GM18867 (cell line): ENCODE measurements around the gene OR2T8.

Source experiments
- ATAC-seq: cut with Tn5 transposase; IDR thresholded peaks from one replicate; pipeline ENCODE4 v1.9.1; 2021; ENCODE audit warnings: mild to moderate bottlenecking, moderate library complexity; ENCODE audit not compliant: unreplicated experiment

OR2T8 gene, protein sequence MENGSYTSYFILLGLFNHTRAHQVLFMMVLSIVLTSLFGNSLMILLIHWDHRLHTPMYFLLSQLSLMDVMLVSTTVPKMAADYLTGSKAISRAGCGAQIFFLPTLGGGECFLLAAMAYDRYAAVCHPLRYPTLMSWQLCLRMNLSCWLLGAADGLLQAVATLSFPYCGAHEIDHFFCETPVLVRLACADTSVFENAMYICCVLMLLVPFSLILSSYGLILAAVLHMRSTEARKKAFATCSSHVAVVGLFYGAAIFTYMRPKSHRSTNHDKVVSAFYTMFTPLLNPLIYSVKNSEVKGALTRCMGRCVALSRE

DNA sequence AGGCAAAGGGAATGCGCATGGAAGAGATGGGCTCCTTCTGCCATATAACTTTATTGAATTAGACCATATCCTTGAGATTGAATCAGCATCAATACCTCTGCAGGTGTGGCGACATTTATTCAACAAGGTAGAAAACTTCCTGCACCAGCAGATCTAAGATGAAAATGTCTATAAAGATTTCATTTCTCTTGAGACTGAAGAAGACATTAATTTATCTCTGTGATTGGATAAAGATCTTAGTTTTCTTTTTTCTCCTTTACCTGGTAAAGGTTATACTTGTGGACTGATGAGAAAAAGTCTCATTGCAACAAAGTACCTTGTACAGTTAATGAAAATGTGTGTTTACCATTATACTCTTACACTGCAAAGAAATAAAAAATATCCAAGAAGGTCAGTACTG is at the start of gene OR2T8:
Gene OR2T8, plus strand, starts transcription at position 301 of the 400 bp plus-strand sequence. CDS start 766 bp downstream, outside the sequence.
- no peak for ATAC-seq

GRCh38 chr1:247883346-247883745 is 36.7 kb upstream of the OR2T8 start:
- ATAC-seq, result no peak

GRCh38 chr1:247884797-247885413 is 35.1 kb upstream of the OR2T8 start:
- ATAC-seq, result no peak

DNA sequence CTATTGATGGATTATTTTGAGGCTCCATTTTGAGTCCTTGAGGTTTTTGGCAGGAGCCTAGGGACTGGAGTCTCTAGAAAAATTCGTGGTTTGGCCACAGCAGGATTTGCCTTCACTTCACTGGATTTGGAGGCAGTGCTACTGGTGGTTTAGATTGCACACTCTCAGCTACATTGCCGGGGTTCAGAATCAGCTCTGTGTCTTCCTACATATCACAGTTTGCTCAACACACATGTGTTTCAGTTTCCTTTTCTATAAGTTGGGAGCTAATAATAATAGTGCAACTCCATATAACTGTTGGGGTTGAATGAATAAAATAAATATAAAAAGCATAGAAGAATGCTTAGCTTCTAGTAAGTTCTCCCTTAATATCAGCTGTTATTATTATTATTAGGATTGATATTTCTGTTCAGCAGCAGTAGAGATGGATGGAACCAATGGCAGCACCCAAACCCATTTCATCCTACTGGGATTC is 24.9 kb upstream of the OR2T8 start, which contains the start of gene OR2W3:
Gene OR2W3, plus strand, starts transcription at position 425 of the 475 bp plus-strand sequence. Its CDS starts 0 bp downstream, at position 425.
- ATAC-seq, result no peak

DNA sequence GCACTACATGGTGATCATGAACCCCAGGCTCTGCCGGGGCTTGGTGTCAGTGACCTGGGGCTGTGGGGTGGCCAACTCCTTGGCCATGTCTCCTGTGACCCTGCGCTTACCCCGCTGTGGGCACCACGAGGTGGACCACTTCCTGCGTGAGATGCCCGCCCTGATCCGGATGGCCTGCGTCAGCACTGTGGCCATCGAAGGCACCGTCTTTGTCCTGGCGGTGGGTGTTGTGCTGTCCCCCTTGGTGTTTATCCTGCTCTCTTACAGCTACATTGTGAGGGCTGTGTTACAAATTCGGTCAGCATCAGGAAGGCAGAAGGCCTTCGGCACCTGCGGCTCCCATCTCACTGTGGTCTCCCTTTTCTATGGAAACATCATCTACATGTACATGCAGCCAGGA is 24.1 kb upstream of the OR2T8 start:
- no peak for ATAC-seq

- no peak for ATAC-seq
Measured at GRCh38 chr1:247904122-247904521, 15.9 kb upstream of the OR2T8 start.

DNA sequence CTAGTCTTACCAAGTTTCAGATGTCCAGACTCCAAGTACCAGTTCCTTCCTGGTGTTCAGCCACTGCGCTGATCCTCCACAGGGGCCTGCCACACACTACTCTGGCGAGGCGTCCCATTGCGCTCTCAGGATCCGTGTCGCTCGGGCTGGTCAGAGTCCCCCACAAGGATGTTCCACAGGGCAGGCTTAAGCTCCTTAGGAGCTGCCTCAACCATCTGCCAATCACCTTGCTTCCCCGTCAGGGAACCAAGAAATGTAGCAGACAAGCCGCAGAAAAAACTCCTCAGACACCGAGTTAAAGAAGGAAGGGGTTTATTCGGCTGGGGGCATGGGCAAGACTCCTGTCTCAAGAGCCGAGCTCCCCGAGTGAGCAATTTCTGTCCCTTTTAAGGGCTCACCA is 14.9 kb upstream of the OR2T8 start:
- ATAC-seq, result no peak

DNA sequence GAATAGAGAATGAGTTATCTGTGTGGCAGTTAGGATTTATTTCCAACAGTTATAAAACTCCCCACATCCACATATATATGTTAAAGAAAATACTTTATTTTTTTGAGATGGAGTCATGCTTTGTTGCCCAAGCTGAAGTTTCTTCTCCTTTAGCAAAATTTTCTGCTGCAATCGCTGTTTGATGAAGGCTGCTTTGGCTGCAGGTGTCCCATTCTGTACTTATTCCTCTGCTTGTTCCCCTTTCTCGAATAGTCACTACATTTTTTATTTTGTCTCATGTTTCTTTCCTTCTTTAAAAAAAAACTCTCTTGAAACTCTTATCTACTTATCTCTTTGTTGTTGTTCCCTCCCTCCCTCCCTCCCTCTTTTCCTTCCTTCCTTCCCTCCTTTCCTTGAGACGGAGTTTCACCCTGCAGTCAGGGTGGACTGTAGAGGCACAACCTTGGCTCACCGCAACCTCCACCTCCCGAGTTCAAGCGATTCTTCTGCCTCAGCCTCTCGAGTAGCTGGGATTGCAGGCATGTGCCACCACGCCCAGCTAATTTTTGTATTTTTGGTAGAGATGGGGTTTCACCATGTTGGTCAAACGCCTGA is 14.0 kb upstream of the OR2T8 start:
- ATAC-seq, result no peak

DNA sequence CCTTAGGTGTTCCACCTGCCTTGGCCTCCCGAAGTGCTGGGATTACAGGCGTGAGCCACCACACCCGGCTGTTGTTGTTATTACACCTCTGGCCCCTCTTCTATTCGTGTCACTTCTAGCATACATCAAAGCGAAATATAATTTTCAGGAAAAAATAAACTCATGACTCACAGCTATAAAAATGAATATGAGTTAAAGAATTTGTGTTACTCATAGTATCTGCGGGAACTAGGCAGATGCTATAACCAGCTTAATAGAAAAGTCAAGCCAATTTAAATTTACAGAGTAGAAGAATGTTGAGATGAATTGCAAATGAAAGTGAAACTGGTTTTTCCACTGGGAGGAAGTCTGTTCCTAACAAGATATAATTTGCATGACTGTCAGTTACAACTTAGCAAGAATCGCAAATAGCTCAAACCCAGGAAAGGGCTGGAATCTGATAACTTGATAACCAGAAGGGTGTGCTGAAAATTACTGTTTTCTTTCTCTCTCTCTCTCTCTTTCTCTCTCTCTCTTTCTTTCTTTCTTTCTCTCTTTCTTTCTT is 13.5 kb upstream of the OR2T8 start:
- peak; percentile 55 for ATAC-seq

- ATAC-seq, result no peak
Measured at GRCh38 chr1:247908766-247909165, 11.3 kb upstream of the OR2T8 start.

DNA sequence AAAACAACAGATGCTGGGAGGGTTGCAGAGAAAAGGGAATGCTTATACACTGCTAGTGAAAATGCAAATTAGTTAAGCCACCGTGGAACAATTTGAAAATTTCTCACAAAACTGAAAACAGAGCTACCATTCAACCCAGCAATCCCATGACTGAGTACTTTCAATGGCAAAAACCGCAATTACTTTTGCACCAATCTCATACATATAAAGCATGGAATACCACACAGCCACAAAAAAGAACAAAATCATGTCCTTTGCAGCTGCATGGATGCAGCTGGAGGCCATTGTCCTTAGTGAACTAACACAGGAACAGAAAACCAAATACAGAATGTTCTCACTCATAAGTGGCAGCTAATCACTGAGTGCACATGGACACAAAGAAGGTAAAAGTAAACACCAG is 6.3 kb upstream of the OR2T8 start:
- no peak for ATAC-seq

GRCh38 chr1:247914941-247915662 is 5.0 kb upstream of the OR2T8 start:
- no peak for ATAC-seq

GRCh38 chr1:247923941-247924340 is 3.9 kb downstream of the OR2T8 start:
- no peak for ATAC-seq

DNA sequence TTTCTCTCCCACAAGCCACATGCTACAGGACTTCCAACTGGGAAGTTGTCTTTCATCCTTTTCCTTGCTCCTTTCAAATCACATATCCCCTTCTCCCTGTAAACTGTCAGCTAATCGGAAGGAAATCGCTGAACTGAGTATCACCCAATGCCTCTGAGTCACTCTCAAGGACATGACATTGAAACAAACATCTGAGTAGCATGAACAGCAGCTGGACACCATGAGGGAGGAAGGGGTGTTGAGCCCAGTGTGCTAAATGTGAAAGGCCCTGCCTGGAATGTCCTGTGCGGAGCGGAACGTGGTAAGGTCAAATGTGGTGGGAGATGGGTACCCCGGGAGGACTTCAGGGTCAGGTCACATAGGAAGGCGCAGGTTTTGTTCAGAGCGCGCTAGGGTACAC is 4.8 kb downstream of the OR2T8 start, which contains the start of gene OR2AJ1:
Gene OR2AJ1, plus strand, starts transcription at position 22 of the 400 bp plus-strand sequence. CDS start 8,880 bp downstream, outside the sequence.
- no peak for ATAC-seq

GRCh38 chr1:247933989-247934388 is 13.9 kb downstream of the OR2T8 start:
- no peak for ATAC-seq

- ATAC-seq, result no peak
Measured at GRCh38 chr1:247935781-247936180, 15.7 kb downstream of the OR2T8 start.

- no peak for ATAC-seq
Measured at GRCh38 chr1:247936415-247936814, 16.4 kb downstream of the OR2T8 start.

DNA sequence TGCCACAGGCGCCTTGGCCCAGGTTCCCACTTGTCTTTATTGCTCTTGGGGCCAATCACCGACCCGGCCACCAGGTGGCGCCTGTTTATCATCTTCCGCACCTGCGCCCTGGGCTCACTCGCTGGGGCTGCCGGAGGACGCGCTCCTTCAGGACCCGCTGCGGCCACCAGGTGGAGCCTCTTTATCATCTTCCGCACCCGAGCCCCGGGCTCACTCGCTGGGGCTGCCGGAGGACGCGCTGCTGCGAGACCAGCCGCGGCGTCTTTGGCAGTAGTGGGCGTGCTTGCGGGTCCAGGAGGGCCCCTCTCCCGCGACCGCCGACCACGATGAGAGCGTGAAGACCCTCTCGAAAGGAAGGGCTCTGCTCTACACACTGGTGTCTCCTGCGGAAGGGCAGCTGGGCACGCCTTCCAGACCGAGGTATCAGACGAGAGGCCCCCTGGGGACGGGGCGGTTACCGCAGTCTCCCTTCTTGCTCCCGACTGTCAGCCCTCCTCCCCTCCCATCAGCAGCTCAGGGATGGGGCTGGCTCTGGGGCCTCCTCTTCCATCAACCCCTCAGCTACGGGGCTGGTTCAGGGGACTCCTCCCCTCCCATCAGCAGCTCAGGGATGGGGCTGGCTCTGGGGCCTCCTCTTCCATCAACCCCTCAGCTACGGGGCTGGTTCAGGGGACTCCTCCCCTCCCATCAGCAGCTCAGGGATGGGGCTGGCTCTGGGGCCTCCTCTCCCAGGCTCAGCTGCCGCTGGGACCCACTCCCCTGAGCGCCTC is 17.1 kb downstream of the OR2T8 start:
- peak; percentile 100 for ATAC-seq

DNA sequence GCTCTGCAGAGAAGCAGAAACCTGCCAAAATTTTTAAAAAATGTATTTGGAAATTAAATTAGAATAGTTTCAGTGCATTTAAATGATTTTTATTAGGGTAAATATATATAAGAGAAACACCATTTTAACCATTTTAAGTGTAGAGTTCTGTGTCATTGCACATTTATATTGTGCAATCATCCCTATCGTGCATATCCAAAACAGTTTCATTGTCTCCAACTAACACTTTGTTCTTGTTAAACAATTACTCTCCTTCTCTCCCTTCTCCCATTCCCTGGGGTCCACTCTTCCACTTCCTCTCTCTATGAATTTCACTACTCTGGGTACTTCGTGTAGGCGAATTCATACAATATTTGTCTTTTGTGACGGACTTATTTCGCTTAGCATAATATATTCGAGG is 22.6 kb downstream of the OR2T8 start:
- ATAC-seq, result no peak

DNA sequence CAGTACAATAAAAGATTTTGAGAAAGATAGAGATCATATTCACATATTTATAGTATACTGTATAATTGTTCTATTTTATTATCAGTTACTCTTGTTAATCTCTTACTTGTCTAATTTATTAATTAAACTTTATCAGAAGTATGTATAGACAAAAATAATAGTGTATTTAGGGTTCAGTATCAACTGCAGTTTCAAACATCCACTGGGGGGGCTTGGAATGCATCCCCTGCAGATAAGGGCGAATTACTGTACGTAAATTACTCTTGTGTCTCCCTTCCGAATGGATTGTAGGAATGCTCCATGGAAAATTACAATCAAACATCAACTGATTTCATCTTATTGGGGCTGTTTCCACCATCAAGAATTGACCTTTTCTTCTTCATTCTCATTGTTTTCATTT is 28.5 kb downstream of the OR2T8 start, which contains the start of gene OR2L8:
Gene OR2L8, plus strand, starts transcription at position 301 of the 400 bp plus-strand sequence. Its CDS starts 0 bp downstream, at position 301.
- ATAC-seq, result no peak
